ENCODE results near the gene KRT17.
"Not testable (repeated sequence)": the region's sequence is repeated elsewhere in the genome, so short reads cannot be mapped to it uniquely, and the experiment has no call there.

Gene KRT17

DNA sequence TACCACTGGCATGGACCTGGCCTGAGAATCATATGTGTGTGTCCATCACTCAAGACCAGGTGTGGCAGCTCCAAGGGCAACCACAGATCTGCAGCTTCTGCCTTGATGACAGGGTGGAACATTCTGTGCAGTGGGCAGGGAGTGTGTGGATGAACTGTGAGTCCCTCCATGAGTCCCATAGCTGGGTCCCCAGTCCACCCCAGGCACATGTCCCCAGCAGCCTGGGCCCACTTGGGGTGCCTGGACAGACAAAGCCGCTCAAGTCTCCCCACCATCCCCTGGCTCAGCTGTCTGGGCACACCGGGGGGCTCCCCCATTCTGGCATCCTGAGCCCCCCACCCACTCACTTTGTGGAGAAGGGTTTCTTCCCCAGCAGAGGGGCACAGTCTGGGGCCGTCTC, 7.2 kb downstream of the KRT17 start:
- Mint-ChIP-seq H3K4me3 (no peak overlapping the region), H3K27me3 (ENCODE audit: low read depth, poor library complexity) (peaks cover 11% of the 10 kb centered on the region), H3K27ac (no peak overlapping the region), H3K9me3 (no peaks in the 10 kb centered on the region), H3K4me1 (peaks cover 55% of the 10 kb centered on the region), H3K36me3 (ENCODE audit: low read depth) (no peaks in the 10 kb centered on the region)
- no peak for DNase-seq
- TF ChIP-seq, protein P1, sequence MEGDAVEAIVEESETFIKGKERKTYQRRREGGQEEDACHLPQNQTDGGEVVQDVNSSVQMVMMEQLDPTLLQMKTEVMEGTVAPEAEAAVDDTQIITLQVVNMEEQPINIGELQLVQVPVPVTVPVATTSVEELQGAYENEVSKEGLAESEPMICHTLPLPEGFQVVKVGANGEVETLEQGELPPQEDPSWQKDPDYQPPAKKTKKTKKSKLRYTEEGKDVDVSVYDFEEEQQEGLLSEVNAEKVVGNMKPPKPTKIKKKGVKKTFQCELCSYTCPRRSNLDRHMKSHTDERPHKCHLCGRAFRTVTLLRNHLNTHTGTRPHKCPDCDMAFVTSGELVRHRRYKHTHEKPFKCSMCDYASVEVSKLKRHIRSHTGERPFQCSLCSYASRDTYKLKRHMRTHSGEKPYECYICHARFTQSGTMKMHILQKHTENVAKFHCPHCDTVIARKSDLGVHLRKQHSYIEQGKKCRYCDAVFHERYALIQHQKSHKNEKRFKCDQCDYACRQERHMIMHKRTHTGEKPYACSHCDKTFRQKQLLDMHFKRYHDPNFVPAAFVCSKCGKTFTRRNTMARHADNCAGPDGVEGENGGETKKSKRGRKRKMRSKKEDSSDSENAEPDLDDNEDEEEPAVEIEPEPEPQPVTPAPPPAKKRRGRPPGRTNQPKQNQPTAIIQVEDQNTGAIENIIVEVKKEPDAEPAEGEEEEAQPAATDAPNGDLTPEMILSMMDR (IDR thresholded peaks at IDR 0.05), result no peak

DNA sequence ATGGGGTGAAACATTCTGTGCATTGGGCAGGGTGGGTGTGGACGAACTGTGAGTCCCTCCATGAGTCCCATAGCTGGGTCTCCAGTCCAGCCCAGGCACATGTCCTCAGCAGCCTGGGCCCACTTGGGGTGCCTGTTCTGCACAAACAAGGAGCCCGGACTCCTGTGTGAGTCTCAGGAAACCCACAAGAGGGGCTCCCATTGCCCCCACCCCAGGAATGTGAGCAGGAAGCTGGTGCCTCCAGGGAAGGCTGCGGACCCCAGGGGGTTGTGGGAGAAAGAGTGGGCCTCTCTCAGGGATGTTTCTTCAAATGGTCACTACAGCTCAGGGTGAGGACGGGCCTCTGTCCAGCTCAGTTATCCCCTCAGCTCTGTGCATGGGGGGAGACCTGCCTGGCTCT, 7.9 kb downstream of the KRT17 start:
- Mint-ChIP-seq H3K4me1 (peaks cover 50% of the 10 kb centered on the region), H3K27me3 (ENCODE audit: low read depth, poor library complexity) (peaks cover 11% of the 10 kb centered on the region)
- not testable (repeated sequence) for H3K9me3 Mint-ChIP-seq; H3K4me3 Mint-ChIP-seq; H3K27ac Mint-ChIP-seq; H3K36me3 Mint-ChIP-seq (ENCODE audit: low read depth)
- DNase-seq, result peak; percentile 38

DNA sequence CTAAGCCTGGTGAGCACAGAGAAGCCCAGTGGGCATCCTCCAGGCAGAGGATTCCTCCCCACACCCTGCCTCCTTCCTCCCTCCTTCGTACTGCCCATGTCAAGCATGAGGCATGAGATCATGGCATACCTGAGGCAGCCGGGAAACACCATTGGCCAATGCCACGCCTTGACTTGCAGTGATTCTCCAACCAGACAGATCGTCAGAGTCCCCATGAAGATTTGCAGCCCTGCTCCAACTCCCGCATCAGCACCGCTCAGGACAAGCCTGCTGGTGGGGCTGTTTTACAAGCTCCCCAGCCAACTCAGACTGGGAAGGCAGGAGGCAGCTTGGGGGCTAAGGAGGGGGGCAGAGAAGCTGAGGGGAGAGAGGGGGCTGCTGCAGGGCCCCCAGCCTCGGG, 8.9 kb downstream of the KRT17 start:
- no peaks in the 10 kb centered on the region for H3K9me3 Mint-ChIP-seq
- no peak overlapping the region for H3K27ac Mint-ChIP-seq
- H3K4me3 Mint-ChIP-seq, result no peak overlapping the region
- no peaks in the 10 kb centered on the region for H3K36me3 Mint-ChIP-seq (ENCODE audit: low read depth)
- DNase-seq, result no peak
- TF ChIP-seq, protein P1 (IDR thresholded peaks at IDR 0.05), result no peak
- H3K4me1 Mint-ChIP-seq, result peaks cover 40% of the 10 kb centered on the region
- peaks cover 11% of the 10 kb centered on the region for H3K27me3 Mint-ChIP-seq (ENCODE audit: low read depth, poor library complexity)

DNA sequence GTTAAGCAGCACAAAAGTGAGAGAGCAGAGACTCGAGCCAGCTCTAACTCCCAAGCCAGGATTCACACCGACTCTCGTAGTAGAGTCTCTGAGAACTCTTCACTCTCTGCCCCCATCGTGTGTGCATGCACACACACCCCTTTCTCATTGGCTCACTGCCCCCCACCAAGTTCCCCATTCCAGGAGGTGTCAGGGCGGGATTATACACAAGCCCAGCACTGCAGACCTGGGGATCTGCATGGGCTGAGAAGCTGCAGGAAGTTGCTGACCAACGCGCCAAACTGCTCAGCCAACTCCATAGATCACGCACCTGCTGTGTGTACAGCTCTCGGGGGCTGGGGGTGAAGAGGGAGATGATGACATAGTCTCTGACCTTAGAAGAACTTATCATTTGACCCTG, 9.6 kb downstream of the KRT17 start:
- not testable (repeated sequence) for H3K36me3 Mint-ChIP-seq (ENCODE audit: low read depth); DNase-seq; H3K9me3 Mint-ChIP-seq; H3K27ac Mint-ChIP-seq; H3K4me3 Mint-ChIP-seq
- peaks cover 36% of the 10 kb centered on the region for H3K4me1 Mint-ChIP-seq
- H3K27me3 Mint-ChIP-seq (ENCODE audit: low read depth, poor library complexity), result peaks cover 14% of the 10 kb centered on the region

DNA sequence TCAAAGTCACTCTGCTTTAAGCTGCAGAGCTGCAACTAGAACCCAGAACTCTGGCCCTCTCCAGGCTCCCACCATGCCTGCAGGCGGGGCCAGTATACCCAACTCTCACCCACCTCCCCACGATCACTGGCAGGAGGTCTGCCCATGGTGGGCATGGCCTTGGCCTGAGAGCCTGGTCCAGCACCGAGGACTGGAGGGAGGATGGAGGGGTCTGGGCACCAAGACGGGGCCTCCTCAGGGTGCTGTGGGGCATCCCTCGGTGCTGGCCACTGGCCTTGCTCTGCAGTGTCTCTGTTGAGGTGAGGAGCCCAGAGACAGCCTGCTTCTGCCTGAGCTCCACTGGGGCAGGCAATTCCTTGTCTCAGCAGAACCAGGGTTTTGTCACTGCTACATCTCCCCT, 10.3 kb downstream of the KRT17 start:
- peaks cover 17% of the 10 kb centered on the region for H3K27me3 Mint-ChIP-seq (ENCODE audit: low read depth, poor library complexity)
- H3K9me3 Mint-ChIP-seq, result no peaks in the 10 kb centered on the region
- no peak overlapping the region for H3K27ac Mint-ChIP-seq
- H3K4me1 Mint-ChIP-seq, result peaks cover 34% of the 10 kb centered on the region
- TF ChIP-seq, protein P1 (IDR thresholded peaks at IDR 0.05), result no peak
- H3K4me3 Mint-ChIP-seq, result no peak overlapping the region
- no peak for DNase-seq
- no peaks in the 10 kb centered on the region for H3K36me3 Mint-ChIP-seq (ENCODE audit: low read depth)

DNA sequence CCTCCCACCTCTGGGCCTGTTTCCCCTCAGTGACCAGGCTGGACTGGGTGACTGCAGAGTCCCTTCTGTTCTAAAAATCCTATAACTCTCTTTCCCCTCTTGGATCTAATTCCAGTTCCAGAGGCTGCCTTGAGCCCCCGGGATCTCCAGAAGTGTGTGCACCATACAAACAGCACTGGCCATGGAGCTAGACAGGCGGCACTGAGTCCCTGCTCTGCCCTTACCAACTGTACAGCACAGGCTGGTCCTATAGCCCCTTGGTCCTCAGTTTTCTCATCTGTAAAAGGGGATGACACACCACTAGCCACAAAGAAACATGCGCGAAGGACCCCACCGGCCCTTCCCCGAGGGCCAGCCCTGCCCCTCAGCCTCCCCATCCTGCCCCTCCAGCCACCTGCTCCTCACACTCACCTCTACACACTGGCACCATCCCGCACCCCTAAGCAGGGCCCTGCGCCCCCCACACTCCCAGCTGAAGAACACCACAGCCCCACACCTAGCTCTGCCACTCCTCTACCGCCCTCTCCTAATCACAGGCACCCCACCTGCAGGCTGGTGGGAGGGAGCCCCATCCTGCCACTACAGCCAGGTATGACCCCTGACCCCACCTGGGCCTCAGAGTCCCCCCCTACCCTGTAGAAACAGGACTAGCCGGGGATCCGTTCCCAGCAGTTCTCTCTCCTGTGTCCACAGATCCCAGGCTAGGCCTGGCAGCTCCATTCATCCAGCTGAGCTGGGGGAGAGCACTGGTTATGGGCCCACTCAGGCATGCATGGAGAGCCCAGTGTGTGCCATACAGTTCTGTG, 10.9 kb downstream of the KRT17 start:
- H3K4me3 Mint-ChIP-seq, result no peak overlapping the region
- H3K27ac Mint-ChIP-seq, result no peak overlapping the region
- no peaks in the 10 kb centered on the region for H3K36me3 Mint-ChIP-seq (ENCODE audit: low read depth)
- H3K27me3 Mint-ChIP-seq (ENCODE audit: low read depth, poor library complexity), result peaks cover 20% of the 10 kb centered on the region
- TF ChIP-seq, protein P1 (IDR thresholded peaks at IDR 0.05), result no peak
- peaks cover 31% of the 10 kb centered on the region for H3K4me1 Mint-ChIP-seq
- DNase-seq, result no peak
- H3K9me3 Mint-ChIP-seq, result peaks cover 4% of the 10 kb centered on the region

DNA sequence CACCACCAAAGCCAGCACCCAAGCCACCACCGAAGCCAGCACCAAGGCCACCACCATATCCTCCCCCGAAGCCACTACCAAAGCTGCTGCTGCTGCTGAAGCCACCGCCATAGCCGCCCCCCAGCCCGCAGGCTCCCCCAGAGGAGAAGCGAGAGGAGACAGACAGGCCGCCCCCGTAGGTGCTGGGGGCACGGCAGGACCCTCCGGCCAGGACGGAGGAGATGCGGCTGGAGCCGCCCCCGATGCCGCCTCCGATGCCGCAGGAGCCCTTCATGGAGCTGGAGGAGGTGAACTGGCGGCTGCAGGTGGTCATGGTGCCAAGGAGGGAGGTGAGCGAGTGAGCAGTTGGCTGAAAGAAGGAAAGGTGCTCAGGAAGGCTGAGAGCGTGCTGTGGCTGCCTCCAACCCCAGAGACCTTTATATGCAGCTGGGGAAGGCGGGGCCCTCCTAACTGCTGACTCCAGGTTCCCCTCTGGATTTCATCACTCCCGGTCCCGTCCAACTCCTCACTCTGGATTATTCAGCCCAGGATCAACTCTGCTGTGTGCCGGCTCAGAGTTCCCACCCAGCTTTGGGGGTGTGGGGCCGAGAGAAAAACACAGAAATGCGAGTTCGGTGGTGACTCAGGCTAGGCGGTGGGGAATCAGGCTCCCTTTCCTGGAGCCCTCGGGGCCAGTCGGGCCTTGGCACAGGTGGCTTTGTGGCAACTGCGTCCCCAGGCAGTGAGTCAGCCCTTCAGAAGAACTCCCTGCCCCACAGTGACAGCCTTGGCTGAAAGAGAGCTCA, 11.8 kb downstream of the KRT17 start, which contains the start of gene KRT16:
Gene KRT16, minus strand, starts transcription at position 392 of the 785 bp plus-strand sequence. Its CDS starts 79 bp downstream, at position 313.
- not testable (repeated sequence) for DNase-seq; H3K27ac Mint-ChIP-seq; H3K36me3 Mint-ChIP-seq (ENCODE audit: low read depth); H3K4me3 Mint-ChIP-seq; H3K9me3 Mint-ChIP-seq
- H3K4me1 Mint-ChIP-seq, result peaks cover 23% of the 10 kb centered on the region
- peaks cover 23% of the 10 kb centered on the region for H3K27me3 Mint-ChIP-seq (ENCODE audit: low read depth, poor library complexity)
